Adrenal gland (tissue), 12 donors: ENCODE measurements around the gene MVB12A. TPM values are rescaled to one million over a fixed set of nuclear protein-coding genes. Genes with fewer than 3 reads are reported as not detected.

Experiments used
- DNase-seq, 7 donors: peaks; one replicate each; pipeline ENCODE4 v3.0.0-alpha.2; 2019 to 2020
- H3K27ac ChIP-seq, 5 donors: fragments of 200-600 bp; sonication (generic) in 4 of 5; 1 replicate in 3 of 5; 2 replicates in 2 of 5; pipeline versions ENCODE4 v1.5.1 to v1.8.0; 2016 to 2020; ENCODE audit warnings: mild to moderate bottlenecking in 1 of 5
- H3K27me3 ChIP-seq: fragments of 200-600 bp; 2 replicates; pipeline ENCODE4 v1.8.0; 2021
- H3K36me3 ChIP-seq, 2 donors: fragments of 200-600 bp; replicated peaks in 1 of 2; 1 replicate in 1 of 2; 2 replicates in 1 of 2; pipeline versions ENCODE4 v1.5.1 to v1.8.0; 2018 to 2022
- H3K4me1 ChIP-seq, 2 donors: fragments of 200-600 bp; replicated peaks in 1 of 2; 1 replicate in 1 of 2; 2 replicates in 1 of 2; pipeline versions ENCODE4 v1.5.1 to v1.8.0; 2018 to 2021
- H3K4me3 ChIP-seq, 4 donors: fragments of 200-600 bp; sonication (generic) in 3 of 4; one replicate each; pipeline ENCODE4 v1.5.1; 2016 to 2018
- H3K9me3 ChIP-seq, 3 donors: fragments of 200-600 bp; sonication (generic) in 1 of 3; replicated peaks in 1 of 3; 1 replicate in 2 of 3; 2 replicates in 1 of 3; pipeline versions ENCODE4 v1.5.1 to v1.8.0; 2016 to 2021
- POLR2A ChIP-seq, 2 donors: fragments of 450-650 bp; IDR thresholded peaks; one replicate each; pipeline ENCODE4 v1.6.1; 2017; ENCODE audit warnings: antibody characterized with exemption in 2 of 2, mild to moderate bottlenecking in 2 of 2, moderate library complexity in 1 of 2
- WGBS, 4 donors: extraction: QIAGEN DNeasy Blood & Tissue Kit in 2 of 4; methylation state at CpG; one replicate each; pipeline versions ENCODE4 v1.1.5 to v1.1.7; 2013 to 2017; 5-methylcytosine and 5-hydroxymethylcytosine counted together
- intact Hi-C, 2 donors: fragments of 100-400 bp; cut with DNase I; formaldehyde crosslinking; loops; one replicate each; pipeline versions ENCODE4 v1.14.1 to v1.15.0; 2022 to 2023
- polyA plus RNA-seq, 3 donors: library from polyadenylated mRNA; stranded (reverse); fragments of 200-250 nt in 2 of 3; fragments of 350-450 nt in 1 of 3; fragmentation: Illumina TruSeq in 1 of 3; extraction: RNeasy Lipid Tissue Mini Kit (QIAGEN cat#74804) in 1 of 3; gene quantifications; one replicate each; pipeline ENCODE4 v1.2.3, GENCODE V29; 2013 to 2014
- total RNA-seq, 9 donors: library from RNA; depleted of rRNA in 4 of 9; stranded (reverse); fragments of >200 nt in 4 of 9; fragments of 120-200 nt in 1 of 9; fragmentation: NEBNext Ultra II Directional in 1 of 9; extraction: Animal tissue kit (Norgen Biotek cat#: 25700) in 1 of 9; gene quantifications; one replicate each; pipeline versions ENCODE4 v1.1.0 to v1.2.4, GENCODE V29; 2013 to 2023
- TF ChIP-seq, protein P1 (sequence below), 6 experiments: fragments of 450-650 bp in 4 of 6; fragments of 200-600 bp in 2 of 6; sonication (generic) in 1 of 6; IDR thresholded peaks; 1 replicate in 5 of 6; 2 replicates in 1 of 6; pipeline versions ENCODE4 v1.5.1 to v1.8.0; 2016 to 2021; ENCODE audit warnings: antibody characterized with exemption in 6 of 6, mild to moderate bottlenecking in 2 of 6, moderate library complexity in 1 of 6
- donor health status: healthy with polysubstance abuse.
- donor health status: Bipolar disorder and iron deficiency.
- donor health status: DM: yes; HTN: yes; CAD: no.
- donor health status: DM: no; HTN: no; CAD: no.
- donor health status: DM: no; HTN: no; CAD: no.
- donor health status: DM: yes; HTN: yes; CAD: no.

The MVB12A gene
- total and polyA plus RNA-seq, 12 donors = 17.4 to 162 (median 105) TPM

DNA sequence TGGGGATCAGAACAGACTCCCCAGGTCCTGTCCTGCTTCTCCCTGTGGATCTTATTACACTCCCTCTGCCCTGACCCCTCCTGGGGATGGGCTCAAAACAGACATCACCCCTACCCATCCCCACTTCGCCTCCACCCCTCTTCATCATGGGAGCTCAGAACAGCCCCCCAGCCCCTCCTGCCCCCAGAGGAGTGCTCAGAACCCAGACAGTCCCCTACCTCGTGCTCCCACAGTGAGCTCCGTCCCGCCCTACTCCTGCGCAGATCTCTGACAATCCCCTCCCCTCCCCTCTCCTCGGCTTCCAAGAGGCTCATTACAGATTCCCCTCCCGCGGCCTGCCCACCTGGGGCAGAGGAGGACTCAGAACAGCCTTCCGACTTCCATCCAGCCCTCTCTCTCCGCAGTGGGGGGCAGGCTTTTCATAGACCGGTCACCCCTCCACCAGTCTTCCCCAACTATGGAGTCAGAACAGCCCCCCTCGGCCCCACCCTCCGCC lies 34.8 kb downstream of the MVB12A start:
- TF ChIP-seq, protein P1, sequence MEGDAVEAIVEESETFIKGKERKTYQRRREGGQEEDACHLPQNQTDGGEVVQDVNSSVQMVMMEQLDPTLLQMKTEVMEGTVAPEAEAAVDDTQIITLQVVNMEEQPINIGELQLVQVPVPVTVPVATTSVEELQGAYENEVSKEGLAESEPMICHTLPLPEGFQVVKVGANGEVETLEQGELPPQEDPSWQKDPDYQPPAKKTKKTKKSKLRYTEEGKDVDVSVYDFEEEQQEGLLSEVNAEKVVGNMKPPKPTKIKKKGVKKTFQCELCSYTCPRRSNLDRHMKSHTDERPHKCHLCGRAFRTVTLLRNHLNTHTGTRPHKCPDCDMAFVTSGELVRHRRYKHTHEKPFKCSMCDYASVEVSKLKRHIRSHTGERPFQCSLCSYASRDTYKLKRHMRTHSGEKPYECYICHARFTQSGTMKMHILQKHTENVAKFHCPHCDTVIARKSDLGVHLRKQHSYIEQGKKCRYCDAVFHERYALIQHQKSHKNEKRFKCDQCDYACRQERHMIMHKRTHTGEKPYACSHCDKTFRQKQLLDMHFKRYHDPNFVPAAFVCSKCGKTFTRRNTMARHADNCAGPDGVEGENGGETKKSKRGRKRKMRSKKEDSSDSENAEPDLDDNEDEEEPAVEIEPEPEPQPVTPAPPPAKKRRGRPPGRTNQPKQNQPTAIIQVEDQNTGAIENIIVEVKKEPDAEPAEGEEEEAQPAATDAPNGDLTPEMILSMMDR (IDR thresholded peaks at IDR 0.05) = no peak
- no peak for TF ChIP-seq POLR2A (IDR thresholded peaks at IDR 0.05)
- H3K27ac ChIP-seq = no peak overlapping the region
- WGBS, 4 donors = 7 to 28% (median 10%) methylated on average over 9 to 13 of the region's 13 CpGs
- no peak overlapping the region for H3K4me3 ChIP-seq
- intact Hi-C loops = no loop called here
- DNase-seq = no peak
- no peaks in the 10 kb centered on the region for H3K36me3 ChIP-seq
- H3K27me3 ChIP-seq = peaks cover 17% of the 10 kb centered on the region
- no peaks in the 10 kb centered on the region for H3K9me3 ChIP-seq
- H3K4me1 ChIP-seq = peaks cover 0 to 3% of the 10 kb centered on the region in 2 donors

DNA sequence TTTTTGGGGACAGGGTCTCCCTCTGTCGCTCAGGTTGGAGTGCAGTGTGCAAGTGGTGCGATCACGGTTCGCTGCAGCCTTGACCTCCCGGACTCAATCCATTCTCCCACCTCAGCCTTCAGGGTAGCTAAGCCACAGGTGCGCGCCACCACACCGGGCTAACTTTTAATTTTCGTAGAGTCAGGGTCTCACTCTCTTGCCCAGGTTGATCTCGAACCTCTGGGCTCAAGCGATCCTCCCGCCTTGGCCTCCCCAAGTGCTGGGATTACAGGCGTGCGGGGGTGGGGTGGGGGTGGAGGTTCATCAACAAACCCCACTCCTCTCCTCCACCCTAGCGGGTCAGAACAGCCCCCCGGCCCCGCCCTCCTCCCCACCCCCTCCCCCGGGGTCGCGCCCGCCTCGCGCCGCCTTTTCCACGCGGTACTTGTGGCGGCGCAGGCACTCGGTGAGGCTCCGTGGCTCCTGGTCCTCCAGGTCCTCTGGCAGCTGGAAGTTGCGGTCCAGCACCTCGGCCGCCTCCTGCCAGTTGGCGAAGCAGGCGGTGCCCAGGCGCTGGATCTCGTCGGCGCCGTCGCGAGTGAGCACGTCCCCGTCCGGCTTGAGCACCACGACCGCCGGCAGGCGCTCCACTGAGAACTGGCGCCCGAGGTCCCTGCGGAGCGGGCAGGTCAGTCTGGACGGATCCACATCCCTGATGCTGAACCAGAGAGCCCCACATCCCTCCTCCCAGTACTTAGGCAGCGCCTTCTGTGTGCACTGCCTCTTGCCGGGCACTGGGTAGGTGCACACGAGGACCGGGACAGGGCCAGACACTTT lies 35.7 kb downstream of the MVB12A start:
- no peak for TF ChIP-seq POLR2A (IDR thresholded peaks at IDR 0.05)
- TF ChIP-seq, protein P1 (IDR thresholded peaks at IDR 0.05) = no peak
- intact Hi-C loops = no loop called here
- 10 to 34% (median 12%) methylated on average over 10 to 58 of the region's 58 CpGs for WGBS, 4 donors
- Histone ChIP-seq H3K36me3 (no peaks in the 10 kb centered on the region), H3K27me3 (peaks cover 17% of the 10 kb centered on the region), H3K4me1 (peaks cover 0 to 1% of the 10 kb centered on the region in 2 donors), H3K4me3 (no peak overlapping the region), H3K27ac (no peak overlapping the region), H3K9me3 (no peaks in the 10 kb centered on the region)
- peak in 3 of 7 donors; percentile 35 to 57 (median 46) for DNase-seq

DNA sequence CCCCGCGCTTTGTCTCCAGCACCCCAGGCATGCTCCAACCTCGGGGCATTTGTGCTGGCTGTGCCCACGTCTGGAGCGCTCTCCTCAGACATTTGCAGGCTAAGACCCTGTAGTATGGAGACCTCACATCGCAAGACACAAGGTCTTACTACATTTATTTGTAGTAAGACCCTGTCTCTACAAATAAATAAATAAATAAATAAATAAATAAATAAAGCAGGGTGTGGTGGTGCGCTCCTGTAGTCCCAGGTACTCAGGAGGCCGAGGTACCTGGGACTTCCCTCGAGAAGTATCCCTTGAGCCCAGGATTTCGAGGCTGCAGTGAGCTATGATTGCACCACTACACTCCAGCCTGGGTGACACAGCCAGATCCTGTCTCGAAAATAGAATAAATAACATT lies 36.3 kb downstream of the MVB12A start:
- Histone ChIP-seq H3K4me1 (no peaks in the 10 kb centered on the region), H3K36me3 (no peaks in the 10 kb centered on the region), H3K4me3 (no peak overlapping the region), H3K27me3 (peaks cover 17% of the 10 kb centered on the region), H3K27ac (no peak overlapping the region), H3K9me3 (no peaks in the 10 kb centered on the region)
- TF ChIP-seq, protein P1 (IDR thresholded peaks at IDR 0.05) = no peak
- TF ChIP-seq POLR2A (IDR thresholded peaks at IDR 0.05) = no peak
- no peak for DNase-seq
- intact Hi-C loops = no loop called here
- WGBS, 4 donors = 66 to 73% (median 68%) methylated on average over 10 to 11 of the region's 11 CpGs

DNA sequence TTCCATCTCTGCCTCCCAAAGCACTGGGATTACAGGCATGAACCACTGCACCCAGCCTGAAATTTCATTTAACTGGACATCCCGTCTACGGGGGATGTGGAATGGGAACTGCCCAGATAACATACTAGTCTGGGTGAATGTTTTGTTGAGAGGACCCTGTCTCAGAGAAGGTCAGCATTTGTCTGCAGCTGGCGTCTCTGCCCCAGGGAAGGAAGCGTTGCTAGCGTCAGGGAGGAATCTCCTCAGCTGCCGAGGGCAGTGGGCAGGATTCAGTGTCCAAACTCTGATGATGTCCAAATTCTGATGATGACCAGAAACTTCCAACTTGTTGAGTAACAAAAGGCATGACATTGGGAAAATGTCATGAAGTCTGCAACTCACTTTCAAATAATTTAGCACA lies 37.8 kb downstream of the MVB12A start:
- H3K27ac ChIP-seq = no peak overlapping the region
- 0 to 56% (median 41%) methylated on average over 1 to 6 of the region's 6 CpGs for WGBS, 4 donors
- no peaks in the 10 kb centered on the region for H3K9me3 ChIP-seq
- H3K36me3 ChIP-seq = no peaks in the 10 kb centered on the region
- TF ChIP-seq POLR2A (IDR thresholded peaks at IDR 0.05) = no peak
- TF ChIP-seq, protein P1 (IDR thresholded peaks at IDR 0.05) = no peak
- H3K4me1 ChIP-seq = no peaks in the 10 kb centered on the region
- DNase-seq = no peak
- no peak overlapping the region for H3K4me3 ChIP-seq
- H3K27me3 ChIP-seq = peaks cover 17% of the 10 kb centered on the region
- intact Hi-C loops = no loop called here
